ENCODE results near the gene CA10.

Gene CA10

GRCh38 chr17:52145476-52145875, 13.0 kb downstream of the CA10 start:
- no peak for DNase-seq

DNA sequence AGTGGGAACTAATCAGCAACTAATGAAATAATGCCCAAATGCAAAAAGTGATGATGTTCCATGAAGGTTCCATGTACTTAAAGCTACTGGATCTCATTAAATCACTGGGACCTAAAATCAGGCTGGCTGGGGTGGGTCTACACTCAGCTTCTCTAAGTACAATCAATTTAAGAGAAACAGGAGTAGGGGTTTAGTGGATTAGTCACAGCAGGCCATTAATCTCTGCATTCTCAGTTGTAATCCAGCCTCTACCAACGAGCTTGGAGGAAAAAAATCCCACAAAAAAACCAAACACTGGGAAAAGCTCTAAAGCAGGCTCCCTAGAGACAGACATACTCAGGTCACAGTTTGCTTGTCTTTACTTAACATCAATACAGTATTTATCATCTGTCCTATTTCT, 15.0 kb downstream of the CA10 start:
- DNase-seq, result no peak

GRCh38 chr17:52140601-52141000, 17.9 kb downstream of the CA10 start:
- DNase-seq, result peak in 1 of 2 experiments; percentile 21

- DNase-seq, result no peak
These were observed 19.8 kb downstream of the CA10 start for GRCh38 chr17:52138752-52139151.

- no peak for DNase-seq
These were observed 20.2 kb downstream of the CA10 start for GRCh38 chr17:52138350-52138749.

- DNase-seq, result peak; percentile 54 to 67
These were observed 22.3 kb downstream of the CA10 start for GRCh38 chr17:52136166-52136565.

DNA sequence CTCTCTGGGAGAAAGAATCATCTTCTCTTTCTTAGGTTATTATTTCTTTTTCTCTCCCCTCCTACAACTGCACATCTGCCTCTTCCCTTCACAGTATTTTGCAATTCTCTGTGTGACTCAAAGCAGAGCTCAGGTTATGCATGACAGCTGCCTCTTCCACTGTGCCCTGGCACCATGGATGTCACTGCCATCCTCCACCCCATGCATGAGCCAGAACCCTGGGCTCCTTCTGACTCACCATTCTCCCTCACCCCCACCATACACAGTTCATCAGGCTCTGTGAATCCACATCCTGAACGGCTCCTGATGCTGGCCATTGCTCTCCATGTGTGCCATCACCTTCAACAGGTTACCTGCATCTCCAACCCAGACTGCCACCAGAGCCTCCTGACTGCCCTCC, 23.9 kb downstream of the CA10 start:
- no peak for DNase-seq

- no peak for DNase-seq
These were observed 29.8 kb downstream of the CA10 start for GRCh38 chr17:52128721-52129120.

DNA sequence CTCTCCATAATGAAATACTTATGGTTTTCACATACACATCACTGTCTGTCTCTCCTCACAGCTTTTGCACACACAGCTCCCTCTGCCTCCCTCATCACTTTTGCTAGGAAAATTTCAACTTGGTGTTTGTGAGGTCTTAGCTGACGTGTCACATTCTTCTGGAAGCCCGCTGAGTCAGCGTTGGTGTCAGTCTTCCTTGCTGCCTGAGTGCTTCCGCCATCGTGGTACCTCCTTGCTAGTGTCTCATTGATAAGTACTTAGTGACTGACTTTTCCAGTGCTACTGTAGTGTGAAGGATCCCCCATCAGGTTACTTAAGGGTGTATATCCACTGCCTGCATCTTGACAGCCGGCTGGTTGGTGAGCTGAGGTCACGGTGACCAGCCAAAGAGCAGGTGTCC, 33.5 kb downstream of the CA10 start:
- no peak for DNase-seq

DNA sequence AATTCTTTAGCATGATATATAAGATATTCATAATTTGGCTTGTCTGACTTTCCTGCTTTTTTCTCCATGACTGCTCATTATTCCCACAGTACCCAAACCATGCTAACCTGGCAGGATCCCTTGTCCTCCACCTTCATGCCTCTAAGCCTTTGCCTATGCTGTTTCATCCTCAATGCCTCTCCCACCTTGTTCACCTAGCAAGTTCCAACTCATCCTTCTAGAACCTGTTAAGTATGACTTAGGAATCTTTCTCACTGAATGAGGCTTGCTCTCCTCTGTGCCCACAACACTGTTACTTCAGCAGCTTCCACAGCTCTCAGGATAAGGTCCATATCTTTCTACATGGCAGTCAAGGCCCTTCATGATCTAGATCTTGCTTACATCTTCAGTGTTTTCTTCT, 34.0 kb downstream of the CA10 start:
- DNase-seq, result no peak

- DNase-seq, result no peak
These were observed 38.0 kb downstream of the CA10 start for GRCh38 chr17:52120465-52120864.

GRCh38 chr17:52110923-52111581, 47.5 kb downstream of the CA10 start:
- DNase-seq, result no peak

- DNase-seq, result peak in 1 of 2 experiments; percentile 42
These were observed 51.8 kb downstream of the CA10 start for GRCh38 chr17:52106638-52107261.

DNA sequence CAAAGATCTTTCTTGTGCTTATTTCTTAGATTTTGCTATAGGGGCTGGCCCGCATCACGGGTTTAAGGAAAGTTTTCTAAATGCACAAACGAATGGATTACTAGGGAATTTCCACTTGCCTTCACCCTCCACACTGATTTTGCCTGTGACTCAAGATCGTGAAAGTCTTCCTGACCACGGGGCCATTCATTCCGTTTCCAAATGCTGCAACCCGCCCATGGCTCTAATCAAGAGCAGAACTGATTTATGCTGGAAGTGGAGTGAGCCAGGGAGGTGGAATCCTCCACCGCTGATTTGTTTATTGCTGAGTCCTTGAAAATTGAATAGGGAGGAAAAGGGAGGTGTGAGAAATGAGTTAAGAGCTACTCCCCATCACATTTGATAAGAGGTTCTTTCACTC, 52.4 kb downstream of the CA10 start:
- DNase-seq, result no peak

GRCh38 chr17:52105591-52105990, 52.9 kb downstream of the CA10 start:
- no peak for DNase-seq

GRCh38 chr17:52096056-52096455, 62.5 kb downstream of the CA10 start:
- DNase-seq, result peak; percentile 22 to 38

- DNase-seq, result no peak
These were observed 74.3 kb downstream of the CA10 start for GRCh38 chr17:52084176-52084575.

- DNase-seq, result no peak
These were observed 79.0 kb downstream of the CA10 start for GRCh38 chr17:52079496-52079895.

GRCh38 chr17:52071712-52072111, 86.8 kb downstream of the CA10 start:
- DNase-seq, result peak; percentile 24 to 59

GRCh38 chr17:52064791-52065211, 93.7 kb downstream of the CA10 start:
- DNase-seq, result no peak

- DNase-seq, result no peak
These were observed 109.0 kb downstream of the CA10 start for GRCh38 chr17:52049496-52049895.

GRCh38 chr17:52049051-52049450, 109.5 kb downstream of the CA10 start:
- DNase-seq, result no peak

- peak in 1 of 2 experiments; percentile 22 for DNase-seq
These were observed 110.2 kb downstream of the CA10 start for GRCh38 chr17:52048137-52048898.

- no peak for DNase-seq
These were observed 111.4 kb downstream of the CA10 start for GRCh38 chr17:52047086-52047485.
